GM18508 (cell line): Measurements from ENCODE around the gene RGL3.
"Not testable (repeated sequence)": the region's sequence is repeated elsewhere in the genome, so short reads cannot be mapped to it uniquely, and the experiment has no call there.

ENCODE experiments used
- ATAC-seq: cut with Tn5 transposase; IDR thresholded peaks from one replicate; pipeline ENCODE4 v1.9.1; 2021; ENCODE audit warnings: moderate number of reproducible peaks; ENCODE audit not compliant: insufficient read depth, unreplicated experiment

RGL3 gene

GRCh38 chr19:11422163-11423065 is 3.3 kb upstream of the RGL3 start:
- no peak for ATAC-seq

DNA sequence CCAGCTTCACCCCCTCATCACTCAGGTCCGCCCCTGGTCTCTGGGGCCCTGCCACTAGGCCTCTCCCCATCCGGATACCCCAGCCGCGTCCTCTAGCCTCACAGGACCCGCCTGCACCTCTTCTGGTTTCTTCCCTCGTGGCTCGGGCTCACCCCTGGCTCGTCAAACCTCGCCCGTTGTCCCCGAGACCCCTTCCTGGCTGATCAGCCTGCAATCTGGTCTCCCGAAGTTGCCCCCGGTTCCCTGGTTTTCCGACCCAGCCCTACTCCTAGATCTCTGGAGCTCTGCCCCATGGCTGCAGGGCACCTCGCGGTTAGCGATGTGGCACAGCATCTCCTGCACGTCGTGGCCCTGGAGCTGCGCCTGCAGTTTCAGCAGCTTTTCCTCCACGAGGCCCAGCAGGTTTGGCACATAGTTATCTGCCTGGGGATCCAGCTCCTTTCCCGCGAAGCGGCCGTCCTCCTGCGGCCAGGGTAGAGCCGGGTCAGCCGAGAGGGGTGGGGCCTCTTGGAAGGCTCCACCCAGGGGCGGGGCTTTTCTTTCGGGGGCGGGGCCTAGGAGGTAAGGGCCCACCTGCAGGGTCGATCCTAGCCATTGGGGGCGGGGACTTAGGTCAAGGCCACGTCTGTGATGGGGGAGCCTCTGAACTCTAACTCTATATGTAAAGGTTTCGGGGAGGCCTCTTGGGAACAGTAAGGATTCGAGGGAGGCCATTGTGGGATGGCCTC is 2.4 kb upstream of the RGL3 start:
- no peak for ATAC-seq

DNA sequence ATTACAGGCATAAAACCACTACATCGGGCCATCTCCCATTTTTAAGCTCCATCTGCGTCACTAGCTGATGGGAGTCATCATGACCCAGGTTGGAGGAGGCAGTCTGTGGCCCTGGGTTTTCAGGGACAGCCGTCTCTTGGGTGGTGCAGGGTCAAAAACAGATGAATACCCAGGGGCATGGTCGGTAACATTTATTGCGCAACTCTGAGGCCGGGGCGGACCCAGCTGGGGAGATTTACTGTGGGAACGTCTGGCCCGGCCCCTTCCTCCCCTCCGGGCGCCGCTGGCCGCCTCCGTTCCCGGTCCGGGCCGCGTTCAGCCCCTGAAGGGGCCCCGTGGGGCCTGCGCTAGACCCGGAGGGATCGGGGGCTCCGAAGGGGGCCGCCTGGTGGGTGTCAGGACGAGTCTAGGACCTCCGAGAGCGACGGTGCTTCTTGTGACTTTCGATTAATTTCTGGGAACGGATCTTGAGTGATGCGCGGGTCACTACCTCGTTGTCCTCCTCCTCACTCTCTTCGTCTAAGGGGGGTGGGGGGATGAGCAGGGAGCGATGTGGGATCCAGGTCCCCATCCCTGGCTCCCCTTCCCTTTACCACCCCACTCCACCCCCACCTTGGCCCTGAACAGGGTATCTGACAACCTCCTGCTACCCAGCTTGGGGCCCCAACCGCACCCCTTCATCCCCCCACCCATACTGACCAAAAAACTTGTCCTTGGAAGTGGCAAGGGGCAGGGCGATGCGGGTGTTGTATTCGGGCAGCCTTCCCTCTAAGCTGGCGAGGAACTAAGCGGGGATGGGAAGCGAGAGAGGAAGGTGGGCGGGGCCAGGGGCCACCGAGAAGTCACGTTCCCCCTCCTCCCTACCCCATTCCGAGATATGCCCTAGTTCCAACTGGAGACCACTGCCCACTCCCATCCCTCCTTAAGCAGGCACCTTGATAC is 1.6 kb upstream of the RGL3 start:
- ATAC-seq, result no peak

- no peak for ATAC-seq
Measured at GRCh38 chr19:11418094-11418548, 993 bp downstream of the RGL3 start.

GRCh38 chr19:11416346-11417052 is 2.6 kb downstream of the RGL3 start:
- ATAC-seq, result no peak

- ATAC-seq, result no peak
Measured at GRCh38 chr19:11414544-11414943, 4.6 kb downstream of the RGL3 start.

DNA sequence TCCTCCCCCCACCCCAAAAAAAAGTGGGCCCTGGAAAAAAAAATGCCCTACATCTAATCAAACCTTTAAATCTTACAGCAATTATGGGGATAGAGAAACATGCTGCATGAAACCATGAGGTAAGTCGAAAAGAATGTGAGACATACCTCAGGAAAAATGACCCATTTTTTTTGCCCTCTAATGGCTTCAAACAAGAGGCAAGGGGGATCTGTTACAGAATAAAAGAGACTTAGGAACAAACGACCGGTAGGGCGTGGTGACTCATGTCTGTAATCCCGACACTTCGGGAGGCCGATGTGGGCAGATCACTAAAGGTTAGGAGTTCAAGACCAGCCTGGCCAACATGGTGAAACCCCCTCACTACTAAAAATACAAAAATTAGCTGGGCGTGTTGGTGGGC is 8.4 kb downstream of the RGL3 start:
- ATAC-seq, result no peak

DNA sequence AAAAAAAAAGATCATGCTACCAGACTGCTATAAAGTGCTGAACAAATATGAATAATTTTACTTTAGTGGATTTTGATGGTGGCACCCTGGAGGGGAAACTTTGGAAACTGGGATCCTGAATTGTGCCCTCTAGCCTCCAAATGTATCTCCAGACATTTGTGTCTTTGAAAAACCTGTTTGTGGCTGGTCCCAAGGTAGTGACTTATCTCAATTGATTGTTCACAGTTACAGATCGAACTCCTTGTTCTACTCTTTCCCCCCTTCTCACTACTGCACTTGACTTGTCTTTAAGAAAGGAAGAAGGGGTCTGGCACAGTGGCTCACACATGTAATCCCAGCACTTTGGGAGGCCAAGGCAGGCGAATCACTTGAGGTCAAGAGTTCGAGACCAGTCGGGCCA is 10.5 kb downstream of the RGL3 start:
- ATAC-seq, result no peak

DNA sequence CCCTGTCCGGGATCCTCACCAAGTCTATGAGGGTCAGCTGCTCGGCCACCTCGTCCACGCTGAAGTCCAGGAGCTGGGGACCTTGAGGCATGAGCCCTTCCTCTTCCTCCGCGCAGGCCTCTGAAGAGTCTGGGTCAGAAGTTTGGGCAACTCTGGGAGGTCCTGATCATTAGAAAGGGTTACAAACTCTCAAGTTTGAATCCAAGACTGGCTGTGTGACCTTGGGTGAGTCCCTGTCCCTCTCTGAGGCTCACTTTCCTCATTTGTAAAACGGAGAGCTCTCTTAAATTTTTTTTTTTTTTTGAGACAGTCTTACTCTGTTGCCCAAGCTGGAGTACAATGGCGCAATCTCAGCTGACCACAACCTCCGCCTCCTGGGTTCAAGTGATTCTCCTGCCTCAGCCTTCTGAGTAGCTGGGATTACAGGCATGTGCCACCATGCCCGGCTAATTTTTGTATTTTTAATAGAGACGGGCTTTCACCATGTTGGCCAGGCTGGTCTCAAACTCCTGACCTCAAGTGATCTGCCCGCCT is 12.3 kb downstream of the RGL3 start:
- ATAC-seq, result not testable (repeated sequence)

GRCh38 chr19:11405846-11406643 is 13.1 kb downstream of the RGL3 start:
- no peak for ATAC-seq

DNA sequence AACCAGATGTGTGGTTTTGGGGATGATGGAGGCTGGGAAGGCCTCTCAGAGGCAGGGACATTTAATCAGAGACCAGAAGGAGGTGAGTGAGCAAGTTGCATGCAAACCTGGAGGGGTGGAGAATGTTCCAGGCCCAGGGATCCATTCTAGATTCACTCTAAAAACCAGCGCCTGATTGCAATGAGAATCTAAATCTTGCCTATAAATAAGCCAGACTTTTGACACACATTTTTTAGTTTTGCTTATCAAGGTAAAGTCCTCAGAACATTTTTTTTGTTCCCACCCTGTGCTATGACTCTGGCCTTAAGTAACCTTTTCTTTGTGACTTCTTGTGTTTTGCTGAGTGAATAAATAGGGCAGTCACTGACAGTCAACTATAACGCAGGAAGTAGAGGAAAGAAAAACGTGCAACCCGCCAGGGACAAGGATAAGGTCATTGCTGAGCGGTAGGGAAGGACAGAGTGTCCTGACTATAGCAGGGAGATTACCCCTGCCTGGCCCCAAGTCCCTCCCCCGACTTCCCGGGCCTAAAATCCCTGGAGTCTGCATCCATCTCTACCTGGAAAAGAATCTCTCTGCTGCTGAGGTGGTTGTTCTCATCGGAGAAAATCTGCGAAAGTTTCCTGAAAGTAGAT is 14.4 kb downstream of the RGL3 start:
- no peak for ATAC-seq

GRCh38 chr19:11401808-11402543 is 17.1 kb downstream of the RGL3 start:
- no peak for ATAC-seq

DNA sequence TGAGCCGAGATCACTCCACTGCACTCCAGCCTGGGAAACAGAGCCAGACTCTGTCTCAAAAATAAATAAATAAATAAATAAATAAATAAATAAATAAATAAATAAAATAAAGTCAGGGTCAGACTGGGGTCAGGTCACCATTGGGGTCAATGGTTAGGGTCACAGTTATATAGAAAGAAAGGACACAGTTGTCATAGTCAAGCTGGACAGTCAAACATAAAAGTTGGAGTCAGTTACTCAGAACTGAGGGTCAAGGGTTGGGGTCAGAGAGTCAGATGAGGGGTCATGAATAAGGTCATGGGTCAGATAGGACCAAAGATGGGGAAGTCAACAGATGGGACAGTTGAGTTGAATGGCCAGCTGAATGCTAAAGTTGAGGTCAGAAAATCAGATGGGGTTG is 18.3 kb downstream of the RGL3 start:
- no peak for ATAC-seq

- ATAC-seq, result no peak
Measured at GRCh38 chr19:11399667-11400066, 19.4 kb downstream of the RGL3 start.

GRCh38 chr19:11397089-11397610 is 22.0 kb downstream of the RGL3 start:
- no peak for ATAC-seq

DNA sequence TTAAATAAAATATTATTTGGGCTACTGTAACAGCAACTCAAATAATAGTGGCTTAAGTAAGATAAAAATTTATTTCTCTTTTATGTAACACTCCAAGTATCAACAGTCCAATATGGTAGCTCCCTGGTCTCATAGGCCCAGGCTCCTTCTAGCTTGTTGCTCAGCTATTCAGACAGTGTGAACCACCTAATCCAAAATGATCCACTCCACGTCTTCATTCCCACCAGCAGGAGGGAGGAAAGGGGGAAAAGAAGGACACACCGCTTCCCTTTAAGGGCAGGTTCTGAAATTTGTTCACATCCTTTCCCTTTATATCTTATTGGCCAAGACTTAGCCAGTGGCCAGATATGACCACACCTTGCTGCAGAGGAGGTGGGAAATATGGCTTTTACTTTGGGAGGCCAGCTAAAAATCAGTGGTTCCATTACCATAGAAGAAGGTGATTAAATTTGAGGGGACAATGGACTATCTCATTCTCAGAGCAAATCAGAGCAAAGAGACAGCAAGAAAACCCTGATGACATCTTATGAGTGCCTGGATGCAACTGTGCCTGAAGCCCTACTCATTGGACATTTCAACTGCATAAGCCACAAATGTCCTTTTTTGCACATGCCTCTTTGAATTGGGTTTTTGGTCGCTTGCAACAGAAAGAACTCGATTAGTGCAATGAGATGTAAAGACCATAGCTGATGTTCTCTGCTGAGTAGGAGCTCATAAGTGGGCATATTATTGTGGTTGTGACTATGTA is 28.0 kb downstream of the RGL3 start:
- no peak for ATAC-seq

GRCh38 chr19:11390359-11390758 is 28.8 kb downstream of the RGL3 start:
- ATAC-seq, result no peak
